Measurements from ENCODE around the gene NDUFA8. TPM values are rescaled to one million over a fixed set of nuclear protein-coding genes. Genes with fewer than 3 reads are reported as not detected.

Gene NDUFA8
- total and polyA plus RNA-seq, 9 of the 15 experiments (the other 6 are each of a cell fraction or from before 2014, with no cell fraction given): 105 to 212 (median 133) TPM

- TF ChIP-seq PBX2 (CRISPR knock-in tag; IDR thresholded peaks at IDR 0.05; ENCODE audit: low read depth) (no peak), PBX2 (tag; conservative IDR thresholded peaks at IDR 0.05; ENCODE audit: low read depth) (no peak), ZC3H11A (IDR thresholded peaks at IDR 0.05; ENCODE audit: low read depth, low read length) (no peak), ZNF263 (CRISPR knock-in tag; IDR thresholded peaks at IDR 0.05; ENCODE audit: borderline replicate concordance) (no peak), RCOR1 (IDR thresholded peaks at IDR 0.05; ENCODE audit: borderline replicate concordance in 1 of 2, low read depth in 2 of 2, low read length in 2 of 2) (0 out of 4 replicates have a peak, but pooled peaks of 1 of the 2 experiments have one; percentile 9), ZBTB5 (IDR thresholded peaks at IDR 0.05) (no peak), ZNF224 (CRISPR knock-in tag; IDR thresholded peaks at IDR 0.05) (no peak), POLR2G (IDR thresholded peaks at IDR 0.05; ENCODE audit: low read depth, low read length) (no peak), HDAC3 (IDR thresholded peaks at IDR 0.05; ENCODE audit: borderline replicate concordance, partially characterized antibody) (no peak), BRF1 (IDR thresholded peaks at IDR 0.05; ENCODE audit: borderline replicate concordance, extremely low read depth, insufficient read length) (no peak), NFE2L1 (tag; IDR thresholded peaks at IDR 0.05; ENCODE audit: borderline replicate concordance, low read depth) (no peak), BCL6 (CRISPR knock-in tag; IDR thresholded peaks at IDR 0.05) (no peak), ZNF41 (CRISPR knock-in tag; conservative IDR thresholded peaks at IDR 0.05) (no peak)
Observed at GRCh38 chr9:122118343-122119165, 41.0 kb downstream of the NDUFA8 start (continued).

All from K562 (cell line).